Neuronal stem cell (in vitro differentiated cells): ENCODE measurements around the gene NOM1.

ENCODE experiments used
- DNase-seq: peaks from one replicate; pipeline ENCODE4 v3.0.0-alpha.2; 2013; ENCODE audit warnings: low spot score
- H2AFZ ChIP-seq: one replicate; pipeline ENCODE4 v1.6.1; 2013; ENCODE audit warnings: mild to moderate bottlenecking, low read length, inconsistent platforms
- H2AK5ac ChIP-seq: 2 replicates; pipeline ENCODE4 v1.6.1; 2013; ENCODE audit warnings: low read depth, mild to moderate bottlenecking, inconsistent platforms, low read length, moderate library complexity, mixed read lengths
- H2BK120ac ChIP-seq: 2 replicates; pipeline ENCODE4 v1.6.1; 2013; ENCODE audit warnings: low read depth, mild to moderate bottlenecking, inconsistent platforms, low read length, moderate library complexity, mixed read lengths
- H2BK12ac ChIP-seq: one replicate; pipeline ENCODE4 v1.6.1; 2013; ENCODE audit warnings: low read length, inconsistent platforms
- H2BK15ac ChIP-seq: 2 replicates; pipeline ENCODE4 v1.6.1; 2013; ENCODE audit warnings: mild to moderate bottlenecking, low read length, inconsistent platforms, mixed read lengths
- H2BK5ac ChIP-seq: one replicate; pipeline ENCODE4 v1.6.1; 2013; ENCODE audit warnings: inconsistent platforms, mild to moderate bottlenecking, low read length, moderate library complexity
- H3K14ac ChIP-seq: one replicate; pipeline ENCODE4 v1.6.1; 2013; ENCODE audit warnings: low read length, inconsistent platforms
- H3K18ac ChIP-seq: 2 replicates; pipeline ENCODE4 v1.6.1; 2013; ENCODE audit warnings: low read length, inconsistent platforms
- H3K23ac ChIP-seq: 2 replicates; pipeline ENCODE4 v1.6.1; 2013; ENCODE audit warnings: low read depth, mild to moderate bottlenecking, mixed read lengths, low read length, inconsistent platforms; ENCODE audit not compliant: poor library complexity
- H3K27ac ChIP-seq: replicated peaks from 3 replicates; pipeline ENCODE4 v1.5.1; 2013; ENCODE audit warnings: low read length, inconsistent platforms
- H3K27me3 ChIP-seq, 3 experiments: 2 replicates each; pipeline ENCODE4 v1.6.1; 2013; ENCODE audit warnings: low read length in 3 of 3, mild to moderate bottlenecking in 2 of 3, inconsistent platforms in 1 of 3, low read depth in 1 of 3, mixed read lengths in 1 of 3, moderate library complexity in 1 of 3; ENCODE audit not compliant: control insufficient read depth in 3 of 3, insufficient read depth in 3 of 3
- H3K36me3 ChIP-seq, 2 donors: replicated peaks in 1 of 2; 2 replicates each; pipeline ENCODE4 v1.6.1; 2013; ENCODE audit warnings: low read length in 2 of 2; ENCODE audit not compliant: control insufficient read depth in 2 of 2, insufficient read depth in 2 of 2
- H3K4ac ChIP-seq: 2 replicates; pipeline ENCODE4 v1.6.1; 2013; ENCODE audit warnings: inconsistent platforms, mild to moderate bottlenecking, low read length, moderate library complexity
- H3K4me1 ChIP-seq, 2 donors: 1 replicate in 1 of 2; 2 replicates in 1 of 2; pipeline ENCODE4 v1.6.1; 2013; ENCODE audit warnings: low read length in 2 of 2, low read depth in 1 of 2; ENCODE audit not compliant: control insufficient read depth in 2 of 2, insufficient read depth in 1 of 2
- H3K4me2 ChIP-seq: one replicate; pipeline ENCODE4 v1.6.1; 2013; ENCODE audit warnings: mild to moderate bottlenecking, low read length, inconsistent platforms; ENCODE audit not compliant: insufficient read depth, poor library complexity, severe bottlenecking
- H3K4me3 ChIP-seq, 2 donors: 2 replicates each; pipeline ENCODE4 v1.5.1; 2013; ENCODE audit warnings: low read length in 2 of 2, mild to moderate bottlenecking in 2 of 2, inconsistent platforms in 1 of 2, moderate library complexity in 1 of 2
- H3K79me1 ChIP-seq: one replicate; pipeline ENCODE4 v1.6.1; 2013; ENCODE audit warnings: low read depth, mild to moderate bottlenecking, inconsistent platforms, low read length, moderate library complexity
- H3K9ac ChIP-seq: one replicate; pipeline ENCODE4 v1.6.1; 2013; ENCODE audit warnings: mild to moderate bottlenecking, low read depth, low read length, inconsistent platforms; ENCODE audit not compliant: poor library complexity
- H3K9me3 ChIP-seq, 2 donors: replicated peaks in 1 of 2; 2 replicates each; pipeline versions ENCODE3 to v1.6.1; 2013; ENCODE audit warnings: low read length in 2 of 2, mild to moderate bottlenecking in 2 of 2, inconsistent platforms in 1 of 2, low read depth in 1 of 2, mixed read lengths in 1 of 2, moderate library complexity in 1 of 2; ENCODE audit not compliant: control insufficient read depth in 2 of 2, insufficient read depth in 1 of 2
- H4K8ac ChIP-seq: one replicate; pipeline ENCODE4 v1.6.1; 2013; ENCODE audit warnings: low read depth, mild to moderate bottlenecking, inconsistent platforms, low read length, moderate library complexity
- H4K91ac ChIP-seq: one replicate; pipeline ENCODE4 v1.6.1; 2013; ENCODE audit warnings: low read length, low read depth, mild to moderate bottlenecking, inconsistent platforms; ENCODE audit not compliant: poor library complexity
- WGBS, 2 donors: extraction: QIAGEN DNeasy Blood & Tissue Kit; methylation state at CpG; one replicate each; pipeline ENCODE4 v1.1.7; 2013; ENCODE audit warnings: missing lambda C conversion rate in 2 of 2, mixed read lengths in 1 of 2; ENCODE audit not compliant: insufficient read length in 2 of 2, insufficient replicate concordance in 1 of 2; ENCODE audit errors: extremely low coverage in 2 of 2; 5-methylcytosine and 5-hydroxymethylcytosine counted together

Gene NOM1

GRCh38 chr7:156993925-156994235, 44.4 kb downstream of the NOM1 start:
- Histone ChIP-seq H2BK120ac (no peak overlapping the region), H3K4ac (no peak overlapping the region), H4K91ac (no peak overlapping the region), H3K14ac (no peak overlapping the region), H2BK5ac (no peak overlapping the region), H2BK15ac (no peak overlapping the region), H3K36me3 (no peaks in the 10 kb centered on the region), H3K23ac (no peak overlapping the region), H3K9ac (no peak overlapping the region), H3K27ac (no peak overlapping the region), H3K27me3 (peaks cover 0 to 71% (median 9%) of the 10 kb centered on the region in 3 experiments), H3K4me3 (no peak overlapping the region), H4K8ac (no peak overlapping the region), H2AK5ac (no peak overlapping the region), H3K4me2 (no peak overlapping the region), H3K79me1 (no peaks in the 10 kb centered on the region), H3K9me3 (no peaks in the 10 kb centered on the region), H2BK12ac (no peak overlapping the region), H3K4me1 (peaks cover 0 to 4% of the 10 kb centered on the region in 2 donors), H2AFZ (no peak overlapping the region), H3K18ac (no peak overlapping the region)
- no CpG with 5 or more reads among the region's 10 CpGs for WGBS, 2 donors
- no peak for DNase-seq

GRCh38 chr7:156994417-156994816, 44.9 kb downstream of the NOM1 start:
- Histone ChIP-seq H3K27me3 (peaks cover 0 to 76% (median 14%) of the 10 kb centered on the region in 3 experiments), H4K91ac (no peak overlapping the region), H2AFZ (no peak overlapping the region), H3K14ac (no peak overlapping the region), H2BK120ac (no peak overlapping the region), H3K9ac (no peak overlapping the region), H2BK15ac (no peak overlapping the region), H3K36me3 (no peaks in the 10 kb centered on the region), H3K4me1 (peaks cover 0 to 6% of the 10 kb centered on the region in 2 donors), H3K4ac (no peak overlapping the region), H2AK5ac (no peak overlapping the region), H3K79me1 (no peaks in the 10 kb centered on the region), H3K4me3 (no peak overlapping the region), H2BK5ac (no peak overlapping the region), H3K18ac (no peak overlapping the region), H2BK12ac (no peak overlapping the region), H3K27ac (no peak overlapping the region), H3K23ac (no peak overlapping the region), H3K4me2 (no peak overlapping the region), H3K9me3 (no peaks in the 10 kb centered on the region), H4K8ac (no peak overlapping the region)
- no CpG with 5 or more reads among the region's 8 CpGs for WGBS, 2 donors
- no peak for DNase-seq

GRCh38 chr7:156998988-156999957, 49.8 kb downstream of the NOM1 start:
- Histone ChIP-seq H4K8ac (no peak overlapping the region), H3K27me3 (peaks cover 27 to 90% (median 59%) of the 10 kb centered on the region in 3 experiments), H3K36me3 (no peaks in the 10 kb centered on the region), H3K4me2 (peak overlapping the region; percentile 44), H3K14ac (no peak overlapping the region), H2BK120ac (no peak overlapping the region), H2AK5ac (no peak overlapping the region), H3K4me1 (peaks cover 9 to 13% of the 10 kb centered on the region in 2 donors), H3K23ac (no peak overlapping the region), H2BK12ac (no peak overlapping the region), H3K4me3 (no peak overlapping the region), H3K4ac (no peak overlapping the region), H3K79me1 (no peaks in the 10 kb centered on the region), H4K91ac (no peak overlapping the region), H2AFZ (peak overlapping the region; percentile 67), H2BK5ac (no peak overlapping the region), H3K9ac (no peak overlapping the region), H3K9me3 (no peaks in the 10 kb centered on the region), H3K27ac (no peak overlapping the region), H2BK15ac (no peak overlapping the region), H3K18ac (peak overlapping the region; percentile 36)
- WGBS, 2 donors = no CpG with 5 or more reads among the region's 57 CpGs
- no peak for DNase-seq

- Histone ChIP-seq H3K4me3 (peak overlapping the region in 1 of 2 donors; percentile 38), H3K79me1 (no peaks in the 10 kb centered on the region)
Measured at GRCh38 chr7:156999958-157000726, 50.6 kb downstream of the NOM1 start.

More at GRCh38 chr7:156999958-157000726, 50.6 kb downstream of the NOM1 start:
- no peak overlapping the region for H2BK120ac ChIP-seq
- WGBS, 2 donors = no CpG with 5 or more reads among the region's 75 CpGs
- H3K27ac ChIP-seq = no peak overlapping the region
- no peak overlapping the region for H2BK5ac ChIP-seq
- H3K14ac ChIP-seq = no peak overlapping the region
- no peak overlapping the region for H4K91ac ChIP-seq
- H4K8ac ChIP-seq = no peak overlapping the region
- H3K4me1 ChIP-seq = peaks cover 9 to 13% of the 10 kb centered on the region in 2 donors
- H2BK12ac ChIP-seq = no peak overlapping the region
- H3K27me3 ChIP-seq = peaks cover 34 to 95% (median 68%) of the 10 kb centered on the region in 3 experiments
- peak overlapping the region; percentile 51 for H3K18ac ChIP-seq
- peak overlapping the region; percentile 48 for H3K4me2 ChIP-seq
- no peak overlapping the region for H2AK5ac ChIP-seq
- H3K23ac ChIP-seq = no peak overlapping the region
- no peak overlapping the region for H3K9ac ChIP-seq
- no peaks in the 10 kb centered on the region for H3K9me3 ChIP-seq
- H2AFZ ChIP-seq = peak overlapping the region; percentile 67
- no peak overlapping the region for H2BK15ac ChIP-seq
- DNase-seq = no peak
- H3K36me3 ChIP-seq = no peaks in the 10 kb centered on the region
- H3K4ac ChIP-seq = no peak overlapping the region
